Osteoblast (primary cell): ENCODE results near the gene RNU1-4. TPM values are rescaled to one million over a fixed set of nuclear protein-coding genes. Genes with fewer than 3 reads are reported as not detected.

ENCODE experiments used
- DNase-seq: peaks from one replicate; pipeline ENCODE4 v3.0.0; 2011; ENCODE audit warnings: low spot score, mixed read lengths; ENCODE audit not compliant: insufficient read length; ENCODE audit errors: missing footprints
- H2AFZ ChIP-seq: 2 replicates; pipeline ENCODE4 v1.6.0; 2011; ENCODE audit warnings: mild to moderate bottlenecking, low read length
- H3K27ac ChIP-seq: 2 replicates; pipeline ENCODE4 v1.5.1; 2011; ENCODE audit warnings: mild to moderate bottlenecking, low read depth, low read length, moderate library complexity
- H3K27me3 ChIP-seq: 2 replicates; pipeline ENCODE4 v1.6.0; 2012; ENCODE audit warnings: mild to moderate bottlenecking, control low read depth, inconsistent platforms, low read length, moderate library complexity; ENCODE audit not compliant: insufficient read depth
- H3K36me3 ChIP-seq: 2 replicates; pipeline ENCODE4 v1.5.1; 2011; ENCODE audit warnings: mild to moderate bottlenecking, low read length, control low read depth, moderate library complexity; ENCODE audit not compliant: insufficient read depth
- H3K4me1 ChIP-seq: 2 replicates; pipeline ENCODE4 v1.5.1; 2011; ENCODE audit warnings: mild to moderate bottlenecking, low read length, control low read depth, moderate library complexity; ENCODE audit not compliant: insufficient read depth
- H3K4me2 ChIP-seq: 2 replicates; pipeline ENCODE4 v1.6.0; 2011; ENCODE audit warnings: mild to moderate bottlenecking, low read length; ENCODE audit not compliant: insufficient read depth
- H3K4me3 ChIP-seq: fragments of 200-600 bp; sonication (generic); 3 replicates; pipeline ENCODE4 v1.5.1; 2012; ENCODE audit warnings: mild to moderate bottlenecking, low read length, inconsistent platforms; ENCODE audit not compliant: insufficient read depth
- H3K79me2 ChIP-seq: 2 replicates; pipeline ENCODE4 v1.6.0; 2012; ENCODE audit warnings: mild to moderate bottlenecking, low read length, control low read depth, inconsistent platforms; ENCODE audit not compliant: insufficient read depth
- H3K9me3 ChIP-seq: 2 replicates; pipeline ENCODE4 v1.5.1; 2011; ENCODE audit warnings: low read depth, low read length, control low read depth
- H4K20me1 ChIP-seq: 2 replicates; pipeline ENCODE4 v1.6.0; 2012; ENCODE audit warnings: mild to moderate bottlenecking, low read length, control low read depth; ENCODE audit not compliant: insufficient read depth
- total RNA-seq: library from RNA; depleted of rRNA; stranded (reverse); fragments of >200 nt; gene quantifications from 2 replicates; pipeline ENCODE4 v1.2.3, GENCODE V29; 2012
- TF ChIP-seq, protein P1 (sequence below): IDR thresholded peaks from 2 replicates; pipeline ENCODE4 v1.5.1; 2011; ENCODE audit warnings: mild to moderate bottlenecking, low read depth, low read length, moderate library complexity; ENCODE audit errors: extremely low read depth

Gene RNU1-4
- total RNA-seq, 1 donor = not detected

- TF ChIP-seq, protein P1, sequence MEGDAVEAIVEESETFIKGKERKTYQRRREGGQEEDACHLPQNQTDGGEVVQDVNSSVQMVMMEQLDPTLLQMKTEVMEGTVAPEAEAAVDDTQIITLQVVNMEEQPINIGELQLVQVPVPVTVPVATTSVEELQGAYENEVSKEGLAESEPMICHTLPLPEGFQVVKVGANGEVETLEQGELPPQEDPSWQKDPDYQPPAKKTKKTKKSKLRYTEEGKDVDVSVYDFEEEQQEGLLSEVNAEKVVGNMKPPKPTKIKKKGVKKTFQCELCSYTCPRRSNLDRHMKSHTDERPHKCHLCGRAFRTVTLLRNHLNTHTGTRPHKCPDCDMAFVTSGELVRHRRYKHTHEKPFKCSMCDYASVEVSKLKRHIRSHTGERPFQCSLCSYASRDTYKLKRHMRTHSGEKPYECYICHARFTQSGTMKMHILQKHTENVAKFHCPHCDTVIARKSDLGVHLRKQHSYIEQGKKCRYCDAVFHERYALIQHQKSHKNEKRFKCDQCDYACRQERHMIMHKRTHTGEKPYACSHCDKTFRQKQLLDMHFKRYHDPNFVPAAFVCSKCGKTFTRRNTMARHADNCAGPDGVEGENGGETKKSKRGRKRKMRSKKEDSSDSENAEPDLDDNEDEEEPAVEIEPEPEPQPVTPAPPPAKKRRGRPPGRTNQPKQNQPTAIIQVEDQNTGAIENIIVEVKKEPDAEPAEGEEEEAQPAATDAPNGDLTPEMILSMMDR = no peak
- Histone ChIP-seq H3K27me3 (peaks cover 42% of the 10 kb centered on the region), H4K20me1 (no peaks in the 10 kb centered on the region), H3K4me2 (no peak overlapping the region), H3K4me1 (no peaks in the 10 kb centered on the region), H3K79me2 (no peaks in the 10 kb centered on the region), H3K27ac (no peak overlapping the region), H3K4me3 (no peak overlapping the region), H3K36me3 (no peaks in the 10 kb centered on the region), H3K9me3 (no peaks in the 10 kb centered on the region), H2AFZ (no peak overlapping the region)
- peak; percentile 84 for DNase-seq
Observed at GRCh38 chr1:16719571-16720350, 20.6 kb upstream of the RNU1-4 start.

GRCh38 chr1:16720351-16721223 lies 19.7 kb upstream of the RNU1-4 start:
- Histone ChIP-seq H4K20me1 (no peaks in the 10 kb centered on the region), H3K4me1 (no peaks in the 10 kb centered on the region), H3K9me3 (no peaks in the 10 kb centered on the region), H3K4me2 (no peak overlapping the region), H3K27ac (no peak overlapping the region), H3K36me3 (no peaks in the 10 kb centered on the region), H3K79me2 (no peaks in the 10 kb centered on the region), H2AFZ (no peak overlapping the region), H3K4me3 (no peak overlapping the region), H3K27me3 (peaks cover 49% of the 10 kb centered on the region)
- TF ChIP-seq, protein P1 = no peak
- peak; percentile 86 for DNase-seq

DNA sequence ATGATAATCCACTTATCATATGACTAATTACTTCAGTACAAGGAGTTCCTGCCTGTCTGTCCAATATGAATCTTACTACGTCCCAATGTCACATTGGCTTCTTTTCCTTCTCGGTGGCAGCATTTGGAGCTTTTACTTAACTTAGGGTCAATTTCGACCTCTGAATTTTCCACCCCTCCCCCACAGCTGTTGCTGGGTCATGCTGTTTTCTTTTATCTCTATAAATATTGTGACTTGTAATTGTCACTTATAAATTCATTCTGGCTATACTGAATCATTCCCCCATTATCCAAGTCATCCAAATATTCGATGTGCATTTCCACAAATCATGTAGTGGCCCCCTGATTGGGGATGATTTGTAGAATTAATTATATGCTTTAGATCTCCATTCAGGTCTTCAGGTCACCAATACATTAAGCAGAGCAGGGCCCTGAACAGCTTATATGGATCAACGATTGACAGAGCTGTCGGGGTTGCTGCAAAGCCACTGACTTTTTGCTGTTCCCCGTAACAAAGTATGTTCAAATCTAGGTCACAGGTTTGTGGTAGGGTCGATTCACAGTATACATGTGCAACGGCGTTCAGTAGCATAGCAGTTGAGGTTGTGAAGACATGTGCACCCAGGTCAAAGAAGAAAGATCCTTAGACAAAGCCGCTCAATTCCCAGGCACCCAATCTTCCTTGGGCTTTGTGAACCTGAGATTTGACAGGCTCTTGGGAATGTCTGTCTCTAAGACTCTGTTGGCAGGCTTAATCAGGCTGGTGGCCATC lies 18.3 kb upstream of the RNU1-4 start:
- Histone ChIP-seq H3K27me3 (peaks cover 58% of the 10 kb centered on the region), H3K36me3 (no peaks in the 10 kb centered on the region)

More for the DNA sequence above, 18.3 kb upstream of the RNU1-4 start:
- Histone ChIP-seq H2AFZ (no peak overlapping the region), H3K9me3 (no peaks in the 10 kb centered on the region), H4K20me1 (no peaks in the 10 kb centered on the region), H3K4me1 (no peaks in the 10 kb centered on the region), H3K79me2 (no peaks in the 10 kb centered on the region), H3K27ac (no peak overlapping the region), H3K4me2 (no peak overlapping the region), H3K4me3 (no peak overlapping the region)
- peak; percentile 65 for DNase-seq
- TF ChIP-seq, protein P1 = no peak
